Fibroblast of lung (primary cell): ENCODE measurements around the gene ATP6V0E2.

ENCODE experiments used
- EZH2 ChIP-seq: IDR thresholded peaks from 2 replicates; pipeline ENCODE4 v1.5.1; 2012; ENCODE audit warnings: low read length, control low read depth, mild to moderate bottlenecking; ENCODE audit errors: missing control alignments
- TF ChIP-seq, protein P1 (sequence below), 2 donors: IDR thresholded peaks in 1 of 2; conservative IDR thresholded peaks in 1 of 2; 1 replicate in 1 of 2; 2 replicates in 1 of 2; pipeline ENCODE4 v1.5.1; 2011 to 2012; ENCODE audit warnings: low read length in 2 of 2, control low read depth in 1 of 2, inconsistent platforms in 1 of 2, low read depth in 1 of 2, mild to moderate bottlenecking in 1 of 2

- no peak for TF ChIP-seq EZH2
- TF ChIP-seq, protein P1, sequence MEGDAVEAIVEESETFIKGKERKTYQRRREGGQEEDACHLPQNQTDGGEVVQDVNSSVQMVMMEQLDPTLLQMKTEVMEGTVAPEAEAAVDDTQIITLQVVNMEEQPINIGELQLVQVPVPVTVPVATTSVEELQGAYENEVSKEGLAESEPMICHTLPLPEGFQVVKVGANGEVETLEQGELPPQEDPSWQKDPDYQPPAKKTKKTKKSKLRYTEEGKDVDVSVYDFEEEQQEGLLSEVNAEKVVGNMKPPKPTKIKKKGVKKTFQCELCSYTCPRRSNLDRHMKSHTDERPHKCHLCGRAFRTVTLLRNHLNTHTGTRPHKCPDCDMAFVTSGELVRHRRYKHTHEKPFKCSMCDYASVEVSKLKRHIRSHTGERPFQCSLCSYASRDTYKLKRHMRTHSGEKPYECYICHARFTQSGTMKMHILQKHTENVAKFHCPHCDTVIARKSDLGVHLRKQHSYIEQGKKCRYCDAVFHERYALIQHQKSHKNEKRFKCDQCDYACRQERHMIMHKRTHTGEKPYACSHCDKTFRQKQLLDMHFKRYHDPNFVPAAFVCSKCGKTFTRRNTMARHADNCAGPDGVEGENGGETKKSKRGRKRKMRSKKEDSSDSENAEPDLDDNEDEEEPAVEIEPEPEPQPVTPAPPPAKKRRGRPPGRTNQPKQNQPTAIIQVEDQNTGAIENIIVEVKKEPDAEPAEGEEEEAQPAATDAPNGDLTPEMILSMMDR (conservative IDR thresholded peaks at IDR 0.05 in 1 of 2, IDR thresholded peaks at IDR 0.05 in 1 of 2; ENCODE audit: low read depth in 1 of 2, low read length in 2 of 2): no peak
Observed at GRCh38 chr7:149868623-149869290, 5.0 kb upstream of the ATP6V0E2 start.
